HG02642 (cell line): ENCODE data around the gene ATP13A2.
"Not testable (repeated sequence)": the region's sequence is repeated elsewhere in the genome, so short reads cannot be mapped to it uniquely, and the experiment has no call there.

Experiments
- ATAC-seq: cut with Tn5 transposase; IDR thresholded peaks from one replicate; pipeline ENCODE4 v1.9.1; 2021; ENCODE audit warnings: mild to moderate bottlenecking; ENCODE audit not compliant: unreplicated experiment, poor library complexity

The ATP13A2 gene

GRCh38 chr1:16967095-16967575, 44.6 kb downstream of the ATP13A2 start:
- ATAC-seq, result no peak

GRCh38 chr1:16966282-16966681, 45.4 kb downstream of the ATP13A2 start:
- no peak for ATAC-seq

GRCh38 chr1:16965486-16966067, 46.2 kb downstream of the ATP13A2 start:
- no peak for ATAC-seq

DNA sequence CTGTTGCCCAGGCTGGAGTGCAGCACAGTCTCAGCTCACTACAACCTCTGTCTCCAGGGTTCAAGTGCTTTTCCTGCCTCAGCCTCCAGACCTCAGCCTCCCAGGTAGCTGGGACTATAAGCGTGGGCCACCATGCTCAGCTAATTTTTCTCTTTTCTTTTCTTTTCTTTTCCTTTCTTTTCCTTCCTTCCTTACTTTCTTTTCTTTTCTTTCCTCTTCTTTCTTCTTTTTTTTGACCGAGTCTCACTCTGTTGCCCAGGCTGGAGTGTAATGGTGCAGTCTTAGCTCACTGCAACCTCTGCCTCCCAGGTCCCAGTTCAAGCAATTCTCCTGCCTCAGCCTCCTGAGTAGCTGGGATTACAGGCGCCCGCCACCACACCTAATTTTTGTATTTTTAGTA, 47.6 kb downstream of the ATP13A2 start:
- not testable (repeated sequence) for ATAC-seq

DNA sequence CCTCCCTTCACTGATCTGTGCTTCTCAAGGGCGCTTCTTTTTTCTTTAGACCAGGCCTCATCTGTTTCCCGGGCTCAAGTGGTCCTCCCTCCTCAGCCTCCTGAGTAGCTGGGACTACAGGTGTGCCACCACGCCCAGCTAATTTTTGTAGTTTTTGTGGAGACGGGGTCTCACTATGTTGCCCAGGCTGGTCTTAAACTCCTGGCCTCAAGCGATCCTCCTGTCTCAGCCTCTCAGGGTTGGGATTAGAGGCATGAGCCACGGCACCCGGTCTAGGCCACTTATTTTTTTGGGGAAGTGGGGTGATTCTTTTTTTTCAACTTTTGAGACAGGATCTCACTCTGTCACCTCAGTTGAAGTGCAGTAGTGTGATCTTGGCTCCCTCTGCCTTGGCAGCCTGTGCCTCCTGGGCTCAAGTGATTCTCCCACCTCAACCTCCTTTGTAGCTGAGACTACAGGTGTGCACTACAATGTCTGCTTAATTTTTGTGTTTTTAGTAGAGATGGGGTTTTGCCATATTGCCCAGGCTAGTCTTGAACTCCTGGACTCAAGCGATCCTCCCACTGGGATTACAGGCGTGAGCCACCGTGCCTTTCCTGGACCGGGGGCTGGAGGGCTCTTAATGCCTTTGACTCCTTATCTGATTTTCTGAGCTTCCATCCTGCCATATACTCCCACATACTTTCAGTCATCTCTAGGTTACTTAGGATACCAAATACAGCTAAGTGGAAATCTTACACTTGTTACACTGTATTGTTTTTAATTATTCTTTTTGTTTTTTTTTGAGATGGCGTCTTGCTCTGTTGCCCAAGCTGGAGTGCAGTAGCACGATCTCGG, 50.2 kb downstream of the ATP13A2 start:
- ATAC-seq, result no peak

GRCh38 chr1:16960560-16961296, 51.0 kb downstream of the ATP13A2 start:
- ATAC-seq, result peak; percentile 86

GRCh38 chr1:16958475-16958874, 53.3 kb downstream of the ATP13A2 start:
- no peak for ATAC-seq

DNA sequence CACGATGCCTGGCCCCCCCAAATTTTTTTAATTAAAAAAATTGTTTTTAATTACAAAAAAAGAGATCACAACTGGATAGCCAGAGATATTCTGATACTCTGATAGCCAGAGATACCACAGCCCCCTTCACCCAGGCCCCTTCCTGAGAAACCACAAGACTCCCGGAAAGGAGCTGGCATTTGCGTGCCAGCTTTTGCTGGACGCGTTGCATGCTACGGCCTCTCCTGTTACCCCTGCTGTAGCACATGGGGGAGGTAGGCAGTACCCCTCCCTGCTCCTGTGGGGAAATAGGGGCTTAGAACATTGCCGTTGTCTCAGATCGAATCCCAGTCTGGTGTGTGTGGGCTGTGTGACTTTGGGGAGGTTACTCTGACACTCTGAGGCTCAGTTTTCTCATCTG, 54.0 kb downstream of the ATP13A2 start:
- ATAC-seq, result no peak

GRCh38 chr1:16956775-16957174, 55.0 kb downstream of the ATP13A2 start:
- no peak for ATAC-seq

- no peak for ATAC-seq
These were observed 56.5 kb downstream of the ATP13A2 start for GRCh38 chr1:16955186-16955585.

DNA sequence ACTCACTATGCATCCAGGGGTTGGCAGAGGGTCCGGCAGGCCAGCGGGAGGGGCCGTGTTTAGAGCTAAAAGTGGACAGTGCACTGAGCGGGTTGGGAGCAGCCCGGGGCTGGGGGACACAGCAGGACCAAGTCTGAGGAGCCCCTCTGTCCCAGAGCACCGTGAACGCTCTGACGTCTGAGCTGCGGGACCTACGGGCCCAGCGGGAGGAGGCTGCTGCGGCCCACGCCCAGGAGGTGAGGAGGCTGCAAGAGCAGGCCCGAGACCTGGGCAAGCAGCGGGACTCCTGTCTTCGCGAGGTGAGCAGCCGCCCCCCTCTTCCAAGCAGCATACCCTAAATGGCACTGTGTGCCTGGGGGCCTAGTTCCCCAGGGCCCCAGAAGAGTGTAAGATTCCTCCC, 57.1 kb downstream of the ATP13A2 start:
- ATAC-seq, result no peak

DNA sequence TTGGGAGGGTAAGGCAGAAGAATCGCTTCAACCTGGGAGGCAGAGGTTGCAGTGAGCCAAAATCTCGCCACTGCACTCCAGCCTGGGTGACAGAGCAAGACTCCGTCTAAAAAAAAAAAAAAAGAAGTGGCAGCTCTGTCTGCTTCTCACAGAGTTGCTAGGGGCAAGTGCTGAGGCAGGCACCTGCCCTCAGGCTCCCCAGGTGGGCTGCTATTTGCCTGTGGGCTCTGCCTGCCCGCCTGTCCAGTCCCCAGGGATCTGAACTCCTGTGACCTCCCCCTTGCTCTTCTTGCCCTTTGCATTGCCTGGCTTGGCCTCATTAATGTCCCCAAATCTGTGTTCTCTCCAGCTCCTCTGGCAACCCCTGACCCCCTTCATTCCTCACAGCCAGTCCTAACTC, 59.4 kb downstream of the ATP13A2 start:
- not testable (repeated sequence) for ATAC-seq

DNA sequence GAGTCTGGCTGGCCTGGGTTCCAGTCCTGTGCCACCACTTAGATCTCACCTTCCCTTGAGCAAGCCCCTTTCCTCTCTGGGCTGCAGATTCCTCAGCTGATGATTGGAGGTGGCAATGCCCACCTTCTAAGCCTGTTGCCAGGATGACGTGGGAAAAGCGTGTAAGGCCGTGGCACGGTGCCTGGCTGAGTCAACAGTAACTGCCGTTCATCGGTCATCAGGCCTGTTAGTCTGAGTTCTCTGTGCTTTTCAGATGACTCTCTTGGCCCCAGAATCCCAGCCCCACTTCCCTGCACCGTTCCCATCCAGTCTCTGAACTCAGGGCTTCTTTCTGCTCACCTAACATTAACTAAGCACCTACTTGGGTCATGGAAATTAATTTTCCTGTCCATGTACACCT, 62.7 kb downstream of the ATP13A2 start:
- ATAC-seq, result not testable (repeated sequence)

DNA sequence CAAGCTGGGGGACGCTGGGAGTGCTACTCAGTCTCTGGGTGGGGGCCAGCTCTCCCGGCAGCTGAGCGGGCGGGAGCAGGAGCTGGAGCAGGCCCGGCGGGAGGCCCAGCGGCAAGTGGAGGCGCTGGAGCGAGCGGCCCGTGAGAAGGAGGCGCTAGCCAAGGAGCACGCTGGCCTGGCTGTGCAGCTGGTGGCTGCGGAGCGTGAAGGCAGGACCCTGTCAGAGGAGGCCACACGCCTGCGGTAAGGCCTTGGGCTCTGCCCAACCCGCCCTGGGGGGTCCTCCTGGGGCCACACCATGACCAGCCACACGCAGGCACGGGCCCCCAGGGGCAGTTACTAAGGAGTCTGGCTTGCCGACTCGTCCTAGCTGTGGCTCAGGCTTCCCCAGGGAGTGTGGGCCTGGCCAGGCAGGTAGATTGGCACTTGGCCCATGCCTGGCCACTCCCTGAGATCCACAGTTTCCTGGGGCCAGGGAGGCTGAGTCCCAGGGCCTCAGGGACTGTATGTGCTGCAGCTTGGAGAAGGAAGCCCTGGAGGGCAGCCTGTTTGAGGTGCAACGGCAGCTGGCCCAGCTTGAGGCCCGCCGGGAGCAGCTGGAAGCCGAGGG, 63.3 kb downstream of the ATP13A2 start:
- ATAC-seq, result not testable (repeated sequence)

- ATAC-seq, result no peak
These were observed 65.1 kb downstream of the ATP13A2 start for GRCh38 chr1:16946646-16947045.

GRCh38 chr1:16946185-16946584, 65.5 kb downstream of the ATP13A2 start:
- not testable (repeated sequence) for ATAC-seq

GRCh38 chr1:16945512-16945911, 66.2 kb downstream of the ATP13A2 start:
- ATAC-seq, result not testable (repeated sequence)

- no peak for ATAC-seq
These were observed 67.7 kb downstream of the ATP13A2 start for GRCh38 chr1:16944038-16944437.

- not testable (repeated sequence) for ATAC-seq
These were observed 72.1 kb downstream of the ATP13A2 start for GRCh38 chr1:16939386-16940180.
